GM21515 (cell line): ENCODE results near the gene PRKAG2.
A peak's percentile ranks its signal among the peaks of the same experiment; 100 is the strongest.

Source experiments
- ATAC-seq: cut with Tn5 transposase; IDR thresholded peaks from one replicate; pipeline ENCODE4 v1.9.1; 2021; ENCODE audit not compliant: unreplicated experiment

The PRKAG2 gene

GRCh38 chr7:151732292-151732691 lies 144.6 kb downstream of the PRKAG2 start:
- ATAC-seq: no peak

- ATAC-seq: no peak
Observed at GRCh38 chr7:151731022-151731441, 145.9 kb downstream of the PRKAG2 start.

- ATAC-seq: no peak
Observed at GRCh38 chr7:151730591-151730990, 146.3 kb downstream of the PRKAG2 start.

GRCh38 chr7:151729521-151729921 lies 147.4 kb downstream of the PRKAG2 start:
- ATAC-seq: no peak

GRCh38 chr7:151728746-151729145 lies 148.2 kb downstream of the PRKAG2 start:
- no peak for ATAC-seq

- ATAC-seq: no peak
Observed at GRCh38 chr7:151728286-151728660, 148.6 kb downstream of the PRKAG2 start.

- ATAC-seq: peak; percentile 45
Observed at GRCh38 chr7:151727579-151728285, 149.2 kb downstream of the PRKAG2 start.

GRCh38 chr7:151726652-151727578 lies 150.0 kb downstream of the PRKAG2 start:
- ATAC-seq: no peak

GRCh38 chr7:151725844-151726651 lies 150.9 kb downstream of the PRKAG2 start:
- no peak for ATAC-seq

- no peak for ATAC-seq
Observed at GRCh38 chr7:151724920-151725584, 151.9 kb downstream of the PRKAG2 start.

GRCh38 chr7:151724250-151724915 lies 152.5 kb downstream of the PRKAG2 start:
- no peak for ATAC-seq

GRCh38 chr7:151723321-151723720 lies 153.6 kb downstream of the PRKAG2 start:
- no peak for ATAC-seq

- no peak for ATAC-seq
Observed at GRCh38 chr7:151722533-151722932, 154.4 kb downstream of the PRKAG2 start.

- ATAC-seq: no peak
Observed at GRCh38 chr7:151721694-151722093, 155.2 kb downstream of the PRKAG2 start.

- ATAC-seq: no peak
Observed at GRCh38 chr7:151721236-151721635, 155.7 kb downstream of the PRKAG2 start.

GRCh38 chr7:151720280-151720679 lies 156.6 kb downstream of the PRKAG2 start:
- no peak for ATAC-seq

- no peak for ATAC-seq
Observed at GRCh38 chr7:151719897-151720242, 157.0 kb downstream of the PRKAG2 start.

GRCh38 chr7:151719031-151719896 lies 157.7 kb downstream of the PRKAG2 start:
- no peak for ATAC-seq

GRCh38 chr7:151717918-151718317 lies 159.0 kb downstream of the PRKAG2 start:
- ATAC-seq: no peak
